HepG2 (cell line): ENCODE results near the gene CAMKMT. TPM values are rescaled to one million over a fixed set of nuclear protein-coding genes. Genes with fewer than 3 reads are reported as not detected.

ENCODE experiments used
- ATAC-seq: fragments of 200-7000 bp; cut with Tn5 transposase; 3 replicates; pipeline ENCODE4 v1.9.1; 2020; ENCODE audit warnings: mild to moderate bottlenecking, moderate library complexity
- BruUV-seq: library from RNA; stranded (reverse); fragments of 400-500 nt; replicated peaks from 2 replicates; lab custom pipeline; 2021; lab: Mats Ljungman, UMichigan
- CTCF ChIA-PET: fragments of 300-600 bp; formaldehyde crosslinking; extraction: SDS; loops from one replicate; lab custom pipeline; 2021; ENCODE audit warnings: low total read pairs, inconsistent platforms, low intra/inter-chr PET ratio; lab: Yijun Ruan, JAX
- POLR2A ChIA-PET: fragments of 350-600 bp; sonication (Branson Sonifier 250); formaldehyde crosslinking; loops from one replicate; lab custom pipeline; 2020; ENCODE audit warnings: antibody characterized with exemption, inconsistent platforms; lab: Yijun Ruan, JAX
- DNase-seq: peaks from one replicate; pipeline ENCODE4 v3.0.0-alpha.2; 2015; ENCODE audit warnings: low spot score
- FAIRE-seq: peaks from 3 replicates; lab custom pipeline; 2011; peaks lifted over from hg19 to GRCh38; lab: Jason Lieb, UNC
- H2AFZ ChIP-seq: one replicate; pipeline ENCODE4 v1.6.1; 2011; ENCODE audit warnings: low read length, inconsistent platforms
- H3K27ac ChIP-seq: fragments of 300-600 bp; 3 replicates; pipeline ENCODE4 v1.8.0; 2011; ENCODE audit warnings: mixed run types, mild to moderate bottlenecking, mixed read lengths, low read length, inconsistent platforms; ENCODE audit not compliant: insufficient read depth; ENCODE audit errors: extremely low read length
- H3K27me3 ChIP-seq, 2 experiments: fragments of 200-600 bp in 1 of 2; 2 replicates in 1 of 2; 3 replicates in 1 of 2; pipeline versions ENCODE4 v1.6.0 to v1.8.0; 2011; ENCODE audit warnings: low read length in 2 of 2, mild to moderate bottlenecking in 2 of 2, moderate library complexity in 2 of 2, inconsistent platforms in 1 of 2; ENCODE audit not compliant: insufficient read depth in 2 of 2, control insufficient read depth in 1 of 2
- H3K36me3 ChIP-seq, 2 experiments: fragments of 200-600 bp in 1 of 2; replicated peaks in 1 of 2; 2 replicates in 1 of 2; 3 replicates in 1 of 2; pipeline versions ENCODE4 v1.5.1 to v1.8.0; 2011; ENCODE audit warnings: low read length in 2 of 2, inconsistent platforms in 1 of 2; ENCODE audit not compliant: insufficient read depth in 2 of 2, control insufficient read depth in 1 of 2
- H3K4me1 ChIP-seq: 2 replicates; pipeline ENCODE4 v1.5.1; 2012; ENCODE audit warnings: low read length, inconsistent platforms; ENCODE audit not compliant: insufficient read depth
- H3K4me2 ChIP-seq: 2 replicates; pipeline ENCODE4 v1.6.0; 2011; ENCODE audit warnings: low read depth, low read length, inconsistent platforms
- H3K4me3 ChIP-seq, 3 experiments: fragments of 200-600 bp in 1 of 3; sonication (generic), shearing (Covaris generic) in 1 of 3; replicated peaks in 1 of 3; 2 replicates each; pipeline ENCODE4 v1.5.1; 2011 to 2016; ENCODE audit warnings: low read length in 3 of 3, inconsistent platforms in 2 of 3, low read depth in 2 of 3, mild to moderate bottlenecking in 2 of 3, control low read depth in 1 of 3, mixed read lengths in 1 of 3; ENCODE audit not compliant: insufficient read depth in 1 of 3
- H3K79me2 ChIP-seq: one replicate; pipeline ENCODE4 v1.6.1; 2011; ENCODE audit warnings: low read length, inconsistent platforms; ENCODE audit not compliant: insufficient read depth
- H3K9ac ChIP-seq: 2 replicates; pipeline ENCODE4 v1.6.0; 2011; ENCODE audit warnings: mild to moderate bottlenecking, low read depth, low read length, inconsistent platforms; ENCODE audit not compliant: insufficient read depth
- H3K9me3 ChIP-seq: 2 replicates; pipeline ENCODE4 v1.5.1; 2012; ENCODE audit warnings: mild to moderate bottlenecking, low read length
- H4K20me1 ChIP-seq: 2 replicates; pipeline ENCODE4 v1.6.0; 2011; ENCODE audit warnings: inconsistent platforms, mild to moderate bottlenecking, low read length, moderate library complexity; ENCODE audit not compliant: insufficient read depth
- ATM ChIP-seq: fragments of 450-650 bp; IDR thresholded peaks from 2 replicates; pipeline ENCODE4 v1.7.1; 2017; ENCODE audit warnings: mild to moderate bottlenecking, borderline replicate concordance
- ELF4 ChIP-seq: sonication (generic); formaldehyde crosslinking; IDR thresholded peaks from 2 replicates; pipeline ENCODE4 v1.5.0; 2020; ENCODE audit warnings: missing genetic modification reagents, mild to moderate bottlenecking, moderate library complexity, borderline replicate concordance
- HMG20A ChIP-seq: IDR thresholded peaks from 2 replicates; pipeline ENCODE4 v1.6.1; 2016; ENCODE audit warnings: borderline replicate concordance
- HNRNPL ChIP-seq: fragments of 200-400 bp; formaldehyde crosslinking; IDR thresholded peaks from 2 replicates; pipeline ENCODE4 v1.6.1; 2017; ENCODE audit warnings: mild to moderate bottlenecking, low read depth, low read length
- MAFF ChIP-seq: IDR thresholded peaks from 2 replicates; pipeline ENCODE4 v1.6.1; 2011; ENCODE audit warnings: low read depth, low read length, improper control_type of control experiment
- NFE2L2 ChIP-seq: fragments of 150-350 bp; IDR thresholded peaks from 2 replicates; pipeline ENCODE4 v1.6.1; 2014; ENCODE audit warnings: low read length
- PLRG1 ChIP-seq: fragments of 450-650 bp; conservative IDR thresholded peaks from 2 replicates; pipeline ENCODE4 v1.6.1; 2016
- ZBTB20 ChIP-seq: sonication (generic); formaldehyde crosslinking; IDR thresholded peaks from 2 replicates; pipeline ENCODE4 v1.8.1; 2023; ENCODE audit warnings: missing genetic modification reagents, low read depth, mild to moderate bottlenecking, borderline replicate concordance
- ZNF276 ChIP-seq: sonication (generic); formaldehyde crosslinking; IDR thresholded peaks from 2 replicates; pipeline ENCODE4 v1.4.0; 2020; ENCODE audit warnings: mild to moderate bottlenecking, low read depth, missing genetic modification reagents
- ZNF329 ChIP-seq: sonication (generic); formaldehyde crosslinking; IDR thresholded peaks from 2 replicates; pipeline ENCODE4 v1.9.0; 2021; ENCODE audit warnings: low read depth, mild to moderate bottlenecking, missing genetic modification reagents
- ZNF782 ChIP-seq: sonication (generic); formaldehyde crosslinking; IDR thresholded peaks from 2 replicates; pipeline ENCODE4 v1.4.0; 2020; ENCODE audit warnings: missing genetic modification reagents, mild to moderate bottlenecking, borderline replicate concordance
- ZNF891 ChIP-seq: sonication (generic); formaldehyde crosslinking; IDR thresholded peaks from 2 replicates; pipeline ENCODE4 v1.5.0; 2020; ENCODE audit warnings: mild to moderate bottlenecking, missing genetic modification reagents
- ZZZ3 ChIP-seq: sonication (generic); formaldehyde crosslinking; IDR thresholded peaks from 2 replicates; pipeline ENCODE4 v1.4.0; 2020; ENCODE audit warnings: missing genetic modification reagents, mild to moderate bottlenecking, borderline replicate concordance
- WGBS: methylation state at CpG from one replicate; pipeline ENCODE4 v1.1.6; 2017; ENCODE audit warnings: low lambda C conversion rate; 5-methylcytosine and 5-hydroxymethylcytosine counted together
- in situ Hi-C: cut with HindIII; loops from 2 replicates; pipeline ENCODE4 v1.10.0; 2017; ENCODE audit warnings: low pct_unique_long_range_greater_than_20kb; ENCODE audit not compliant: extremely low pct_ligation_motif_present
- intact Hi-C: fragments of 100-400 bp; cut with micrococcal nuclease; formaldehyde crosslinking; loops from one replicate; pipeline ENCODE4 v1.10.0; 2022; ENCODE audit not compliant: unreplicated experiment
- polyA plus RNA-seq, 8 experiments: library from polyadenylated mRNA; depleted of rRNA in 3 of 8; stranded (reverse) in 7 of 8; unstranded in 1 of 8; fragments of >200 nt; fragmentation: Illumina TruSeq in 4 of 8; extraction: Trizol in 4 of 8; gene quantifications; 2 replicates each; pipeline versions ENCODE4 v1.2.1 to v1.2.3, GENCODE V29; 2011 to 2016; ENCODE audit warnings: low read depth in 4 of 8, missing spikeins in 1 of 8, mixed read lengths in 1 of 8; ENCODE audit not compliant: insufficient read depth in 1 of 8
- total RNA-seq, 5 experiments: library from RNA; depleted of rRNA; stranded (reverse); fragments of >200 nt; fragmentation: Illumina TruSeq; extraction: Trizol; gene quantifications; 2 replicates each; pipeline ENCODE4 v1.2.3, GENCODE V29; 2016; ENCODE audit warnings: low read depth in 1 of 5

CAMKMT gene
- total and polyA plus RNA-seq, 2 of the 13 experiments (the other 11 are each of a cell fraction or from before 2014, with no cell fraction given) = 6.9 to 20.8 TPM

GRCh38 chr2:44605511-44605910 is 243.8 kb downstream of the CAMKMT start:
- Histone ChIP-seq H3K27ac (no peak overlapping the region), H3K4me2 (no peak overlapping the region), H3K9me3 (no peaks in the 10 kb centered on the region), H4K20me1 (no peaks in the 10 kb centered on the region), H3K36me3 (no peaks in the 10 kb centered on the region), H3K27me3 (no peaks in the 10 kb centered on the region), H3K4me1 (no peaks in the 10 kb centered on the region), H3K79me2 (no peaks in the 10 kb centered on the region), H3K4me3 (no peak overlapping the region), H3K9ac (no peak overlapping the region), H2AFZ (no peak overlapping the region)
- POLR2A ChIA-PET = no interaction called here
- FAIRE-seq (no peak), ATAC-seq (no peak), DNase-seq (no peak)
- WGBS = 0% methylated on average over 1 of the region's 1 CpG
- no peak for TF ChIP-seq PLRG1
- TF ChIP-seq HNRNPL = no peak
- TF ChIP-seq MAFF = no peak
- TF ChIP-seq ZNF276 (CRISPR knock-in tag) = no peak
- no peak for TF ChIP-seq ATM
- no peak for TF ChIP-seq ZNF329
- in situ Hi-C loops (no loop called here), intact Hi-C loops (no loop called here)
- CTCF ChIA-PET = no interaction called here
- no TSS peak for BruUV-seq

GRCh38 chr2:44612276-44612675 is 250.5 kb downstream of the CAMKMT start:
- DNase-seq (no peak), ATAC-seq (no peak), FAIRE-seq (no peak)
- TF ChIP-seq ZNF891 (CRISPR knock-in tag) (no peak), ZBTB20 (no peak), HMG20A (CRISPR knock-in tag) (no peak), ELF4 (CRISPR knock-in tag) (no peak), ZZZ3 (no peak), NFE2L2 (no peak), ZNF782 (CRISPR knock-in tag) (no peak)
- ChIA-PET CTCF (no interaction called here), POLR2A (no interaction called here)
- no peak overlapping the region for H2AFZ ChIP-seq
- no peak overlapping the region for H3K27ac ChIP-seq
- H3K4me3 ChIP-seq = no peak overlapping the region
- no peaks in the 10 kb centered on the region for H3K36me3 ChIP-seq
- BruUV-seq = no TSS peak
- no peak overlapping the region for H3K9ac ChIP-seq
- in situ Hi-C loops = no loop called here
- WGBS = 95% methylated on average over 1 of the region's 1 CpG
- H3K4me1 ChIP-seq = no peaks in the 10 kb centered on the region
- no peaks in the 10 kb centered on the region for H3K9me3 ChIP-seq
- no peak overlapping the region for H3K4me2 ChIP-seq
- H3K27me3 ChIP-seq = no peaks in the 10 kb centered on the region
- no peaks in the 10 kb centered on the region for H4K20me1 ChIP-seq
- intact Hi-C loops = no loop called here
- H3K79me2 ChIP-seq = no peaks in the 10 kb centered on the region
